Measurements from ENCODE around the gene ATP5MG. TPM values are rescaled to one million over a fixed set of nuclear protein-coding genes. Genes with fewer than 3 reads are reported as not detected.

The ATP5MG gene
- total RNA-seq, 4 donors from 2014 or later, result 26.6 to 70.0 (median 49.7) TPM

DNA sequence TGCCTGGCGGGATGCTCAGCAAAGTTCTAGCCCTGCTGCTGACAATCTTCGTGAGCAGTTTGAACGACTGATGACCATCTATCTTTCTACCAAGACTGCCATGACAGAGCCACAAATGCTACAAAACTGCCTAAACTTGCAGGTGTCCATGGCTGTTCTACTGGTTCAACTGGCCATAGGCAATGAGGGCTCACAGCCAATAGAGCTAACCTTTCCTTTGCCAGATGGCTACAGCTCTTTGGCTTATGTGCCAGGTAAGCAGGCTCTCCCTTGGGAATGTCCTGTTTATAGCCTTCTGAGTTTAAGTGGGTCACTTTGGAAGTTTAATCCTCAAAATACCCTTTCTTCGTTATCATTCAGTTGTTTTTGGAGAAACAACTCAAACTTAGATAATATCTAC is 21.9 kb upstream of the ATP5MG start:
- WGBS, result 92% methylated on average over 4 of the region's 4 CpGs
- no peak for DNase-seq (ENCODE audit: low spot score in 2 of 2)
- H3K4me1 ChIP-seq, result no peaks in the 10 kb centered on the region
- H3K36me3 ChIP-seq, result peaks cover 84% of the 10 kb centered on the region
- no peak overlapping the region for H3K27ac ChIP-seq
- H3K4me3 ChIP-seq, result no peak overlapping the region
- H3K27me3 ChIP-seq, result no peaks in the 10 kb centered on the region
- TF ChIP-seq, protein P1, sequence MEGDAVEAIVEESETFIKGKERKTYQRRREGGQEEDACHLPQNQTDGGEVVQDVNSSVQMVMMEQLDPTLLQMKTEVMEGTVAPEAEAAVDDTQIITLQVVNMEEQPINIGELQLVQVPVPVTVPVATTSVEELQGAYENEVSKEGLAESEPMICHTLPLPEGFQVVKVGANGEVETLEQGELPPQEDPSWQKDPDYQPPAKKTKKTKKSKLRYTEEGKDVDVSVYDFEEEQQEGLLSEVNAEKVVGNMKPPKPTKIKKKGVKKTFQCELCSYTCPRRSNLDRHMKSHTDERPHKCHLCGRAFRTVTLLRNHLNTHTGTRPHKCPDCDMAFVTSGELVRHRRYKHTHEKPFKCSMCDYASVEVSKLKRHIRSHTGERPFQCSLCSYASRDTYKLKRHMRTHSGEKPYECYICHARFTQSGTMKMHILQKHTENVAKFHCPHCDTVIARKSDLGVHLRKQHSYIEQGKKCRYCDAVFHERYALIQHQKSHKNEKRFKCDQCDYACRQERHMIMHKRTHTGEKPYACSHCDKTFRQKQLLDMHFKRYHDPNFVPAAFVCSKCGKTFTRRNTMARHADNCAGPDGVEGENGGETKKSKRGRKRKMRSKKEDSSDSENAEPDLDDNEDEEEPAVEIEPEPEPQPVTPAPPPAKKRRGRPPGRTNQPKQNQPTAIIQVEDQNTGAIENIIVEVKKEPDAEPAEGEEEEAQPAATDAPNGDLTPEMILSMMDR (IDR thresholded peaks at IDR 0.05), result no peak
- TF ChIP-seq POLR2A (IDR thresholded peaks at IDR 0.05) (no peak), POLR2AphosphoS5 (IDR thresholded peaks at IDR 0.05) (no peak), EP300 (IDR thresholded peaks at IDR 0.05) (no peak)
- no peaks in the 10 kb centered on the region for H3K9me3 ChIP-seq

DNA sequence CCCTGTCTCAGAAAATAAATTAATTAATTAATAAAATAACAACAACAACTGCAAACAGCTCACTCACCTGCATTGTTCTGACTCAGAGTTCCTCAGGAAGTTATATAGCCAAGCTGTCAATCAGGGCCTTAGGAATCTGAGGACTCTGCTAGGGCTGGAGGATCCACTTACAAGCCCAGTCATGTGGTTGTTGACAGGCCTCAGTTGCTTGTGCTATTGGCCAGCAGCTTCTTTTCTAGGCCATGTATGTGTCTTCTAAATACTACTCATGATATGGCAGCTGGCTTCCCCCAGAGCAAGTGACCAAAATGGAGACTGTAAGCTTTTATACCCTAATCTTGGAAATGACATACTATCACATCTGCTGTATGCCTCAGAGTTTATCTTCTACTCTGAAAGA is 20.8 kb upstream of the ATP5MG start:
- Histone ChIP-seq H3K9me3 (no peaks in the 10 kb centered on the region), H3K27ac (no peak overlapping the region), H3K27me3 (no peaks in the 10 kb centered on the region), H3K4me1 (no peaks in the 10 kb centered on the region), H3K36me3 (peaks cover 90% of the 10 kb centered on the region), H3K4me3 (no peak overlapping the region)
- TF ChIP-seq POLR2A (IDR thresholded peaks at IDR 0.05), result no peak
- TF ChIP-seq POLR2AphosphoS5 (IDR thresholded peaks at IDR 0.05), result no peak
- TF ChIP-seq, protein P1 (IDR thresholded peaks at IDR 0.05), result no peak
- no peak for TF ChIP-seq EP300 (IDR thresholded peaks at IDR 0.05)
- DNase-seq (ENCODE audit: low spot score in 2 of 2), result no peak

DNA sequence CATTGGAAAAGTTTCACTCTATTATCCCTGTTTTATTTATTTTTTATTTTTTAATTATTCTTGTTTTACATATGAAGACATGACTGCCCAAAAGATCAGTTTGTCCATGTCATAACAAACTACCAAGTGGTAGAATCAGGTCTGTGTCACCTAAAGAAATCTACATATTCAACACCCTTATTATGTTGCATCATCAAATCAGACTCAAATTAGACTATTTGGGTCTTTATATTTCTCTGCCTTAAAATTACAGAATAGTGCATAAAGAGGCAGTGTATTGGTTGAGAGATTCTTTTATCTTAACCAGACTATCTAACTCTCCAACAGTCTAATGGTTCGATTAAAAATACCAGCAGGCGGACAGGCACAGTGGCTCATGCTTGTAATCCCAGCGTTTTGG is 18.5 kb upstream of the ATP5MG start:
- WGBS, result 98% methylated on average over 3 of the region's 3 CpGs
- DNase-seq (ENCODE audit: low spot score in 2 of 2), result no peak
- H3K27me3 ChIP-seq, result no peaks in the 10 kb centered on the region
- H3K36me3 ChIP-seq, result peaks cover 99% of the 10 kb centered on the region
- TF ChIP-seq EP300 (IDR thresholded peaks at IDR 0.05), result no peak
- no peak for TF ChIP-seq POLR2AphosphoS5 (IDR thresholded peaks at IDR 0.05)
- TF ChIP-seq, protein P1 (IDR thresholded peaks at IDR 0.05), result no peak
- no peaks in the 10 kb centered on the region for H3K4me1 ChIP-seq
- no peak overlapping the region for H3K27ac ChIP-seq
- no peak overlapping the region for H3K4me3 ChIP-seq
- H3K9me3 ChIP-seq, result no peaks in the 10 kb centered on the region

- WGBS, result 97% methylated on average over 3 of the region's 3 CpGs
- DNase-seq (ENCODE audit: low spot score in 2 of 2), result no peak
- Histone ChIP-seq H3K9me3 (no peaks in the 10 kb centered on the region), H3K27me3 (no peaks in the 10 kb centered on the region), H3K4me3 (no peak overlapping the region), H3K36me3 (peaks cover 99% of the 10 kb centered on the region), H3K4me1 (no peaks in the 10 kb centered on the region), H3K27ac (no peak overlapping the region)
- TF ChIP-seq, protein P1 (IDR thresholded peaks at IDR 0.05), result no peak
- TF ChIP-seq POLR2AphosphoS5 (IDR thresholded peaks at IDR 0.05) (no peak), POLR2A (IDR thresholded peaks at IDR 0.05) (no peak), EP300 (IDR thresholded peaks at IDR 0.05) (no peak)
Observed at GRCh38 chr11:118383657-118384056, 17.7 kb upstream of the ATP5MG start.

- peaks cover 72% of the 10 kb centered on the region for H3K36me3 ChIP-seq
- H3K9me3 ChIP-seq, result no peaks in the 10 kb centered on the region
- no peaks in the 10 kb centered on the region for H3K27me3 ChIP-seq
- peaks cover 7% of the 10 kb centered on the region for H3K4me1 ChIP-seq
- H3K4me3 ChIP-seq, result no peak overlapping the region
- no peak for DNase-seq (ENCODE audit: low spot score in 2 of 2)
- no peak overlapping the region for H3K27ac ChIP-seq
- WGBS, result 88% methylated on average over 6 of the region's 6 CpGs
- TF ChIP-seq, protein P1 (IDR thresholded peaks at IDR 0.05), result no peak
- TF ChIP-seq POLR2A (IDR thresholded peaks at IDR 0.05) (no peak), EP300 (IDR thresholded peaks at IDR 0.05) (no peak), POLR2AphosphoS5 (IDR thresholded peaks at IDR 0.05) (no peak)
Observed at GRCh38 chr11:118396097-118396501, 5.3 kb upstream of the ATP5MG start.

Data from suprapubic skin (tissue), 4 donors.